B cell (primary cell): ENCODE results near the gene FEM1C.

Experiments used
- EZH2 ChIP-seq: IDR thresholded peaks from 2 replicates; pipeline ENCODE4 v1.6.1; 2012; ENCODE audit warnings: borderline replicate concordance, low read depth, mild to moderate bottlenecking, moderate library complexity, low read length; ENCODE audit not compliant: insufficient read depth, poor library complexity, severe bottlenecking
- TF ChIP-seq, protein P1 (sequence below): fragments of 200-600 bp; IDR thresholded peaks from one replicate; pipeline ENCODE4 v1.8.0; 2022; ENCODE audit warnings: antibody characterized with exemption, mild to moderate bottlenecking

DNA sequence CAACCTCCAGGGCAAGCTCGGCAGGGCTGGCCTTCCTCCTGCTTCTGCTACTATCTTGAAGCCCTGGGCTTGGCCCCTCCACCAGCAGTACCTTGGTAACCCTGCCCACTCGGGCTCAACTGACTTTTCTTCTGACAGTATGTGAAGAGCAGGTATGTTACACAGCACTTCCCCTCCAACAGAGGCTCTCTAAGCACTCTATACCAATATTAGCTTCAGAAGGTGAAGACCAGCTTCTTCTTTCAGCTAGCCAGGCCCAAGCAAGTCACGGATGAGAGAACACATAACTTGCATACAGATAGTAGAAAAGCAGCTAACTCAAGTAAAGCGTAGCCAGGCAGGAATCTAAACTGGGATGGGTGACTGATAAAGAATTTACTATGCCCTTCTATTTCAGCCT lies 64.3 kb downstream of the FEM1C start:
- TF ChIP-seq, protein P1, sequence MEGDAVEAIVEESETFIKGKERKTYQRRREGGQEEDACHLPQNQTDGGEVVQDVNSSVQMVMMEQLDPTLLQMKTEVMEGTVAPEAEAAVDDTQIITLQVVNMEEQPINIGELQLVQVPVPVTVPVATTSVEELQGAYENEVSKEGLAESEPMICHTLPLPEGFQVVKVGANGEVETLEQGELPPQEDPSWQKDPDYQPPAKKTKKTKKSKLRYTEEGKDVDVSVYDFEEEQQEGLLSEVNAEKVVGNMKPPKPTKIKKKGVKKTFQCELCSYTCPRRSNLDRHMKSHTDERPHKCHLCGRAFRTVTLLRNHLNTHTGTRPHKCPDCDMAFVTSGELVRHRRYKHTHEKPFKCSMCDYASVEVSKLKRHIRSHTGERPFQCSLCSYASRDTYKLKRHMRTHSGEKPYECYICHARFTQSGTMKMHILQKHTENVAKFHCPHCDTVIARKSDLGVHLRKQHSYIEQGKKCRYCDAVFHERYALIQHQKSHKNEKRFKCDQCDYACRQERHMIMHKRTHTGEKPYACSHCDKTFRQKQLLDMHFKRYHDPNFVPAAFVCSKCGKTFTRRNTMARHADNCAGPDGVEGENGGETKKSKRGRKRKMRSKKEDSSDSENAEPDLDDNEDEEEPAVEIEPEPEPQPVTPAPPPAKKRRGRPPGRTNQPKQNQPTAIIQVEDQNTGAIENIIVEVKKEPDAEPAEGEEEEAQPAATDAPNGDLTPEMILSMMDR, result no peak
- no peak for TF ChIP-seq EZH2
